ENCODE data around the gene IKZF4.
"Not testable (repeated sequence)": the region's sequence is repeated elsewhere in the genome, so short reads cannot be mapped to it uniquely, and the experiment has no call there.

DNA sequence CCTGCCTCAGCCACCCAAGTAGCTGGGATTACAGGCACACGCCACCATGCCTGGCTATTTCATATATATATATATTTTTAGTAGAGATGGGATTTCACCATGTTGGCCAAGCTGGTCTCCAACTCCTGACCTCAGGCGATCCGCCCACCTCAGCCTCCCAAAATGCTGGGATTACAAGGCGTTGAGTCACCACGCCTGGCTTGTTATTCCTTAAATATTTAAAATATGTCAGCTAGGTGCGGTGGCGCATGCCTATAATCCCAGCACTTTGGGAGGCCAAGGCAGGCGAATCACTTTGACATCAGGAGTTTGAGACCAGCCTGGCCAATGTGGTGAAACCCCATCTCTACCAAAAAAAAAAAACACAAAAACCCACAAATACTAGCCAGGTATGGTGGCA, 39.1 kb downstream of the IKZF4 start:
- not testable (repeated sequence) for TF ChIP-seq ESRRG (CRISPR knock-in tag; IDR thresholded peaks at IDR 0.05); ZNF8 (CRISPR knock-in tag; IDR thresholded peaks at IDR 0.05); ZC3H10 (CRISPR knock-in tag; IDR thresholded peaks at IDR 0.05); ZFP3 (CRISPR knock-in tag; IDR thresholded peaks at IDR 0.05); PPARA (CRISPR knock-in tag; IDR thresholded peaks at IDR 0.05; ENCODE audit: borderline replicate concordance); SNAI2 (CRISPR knock-in tag; IDR thresholded peaks at IDR 0.05); ISL1 (CRISPR knock-in tag; IDR thresholded peaks at IDR 0.05)
- TF ChIP-seq, protein P1, sequence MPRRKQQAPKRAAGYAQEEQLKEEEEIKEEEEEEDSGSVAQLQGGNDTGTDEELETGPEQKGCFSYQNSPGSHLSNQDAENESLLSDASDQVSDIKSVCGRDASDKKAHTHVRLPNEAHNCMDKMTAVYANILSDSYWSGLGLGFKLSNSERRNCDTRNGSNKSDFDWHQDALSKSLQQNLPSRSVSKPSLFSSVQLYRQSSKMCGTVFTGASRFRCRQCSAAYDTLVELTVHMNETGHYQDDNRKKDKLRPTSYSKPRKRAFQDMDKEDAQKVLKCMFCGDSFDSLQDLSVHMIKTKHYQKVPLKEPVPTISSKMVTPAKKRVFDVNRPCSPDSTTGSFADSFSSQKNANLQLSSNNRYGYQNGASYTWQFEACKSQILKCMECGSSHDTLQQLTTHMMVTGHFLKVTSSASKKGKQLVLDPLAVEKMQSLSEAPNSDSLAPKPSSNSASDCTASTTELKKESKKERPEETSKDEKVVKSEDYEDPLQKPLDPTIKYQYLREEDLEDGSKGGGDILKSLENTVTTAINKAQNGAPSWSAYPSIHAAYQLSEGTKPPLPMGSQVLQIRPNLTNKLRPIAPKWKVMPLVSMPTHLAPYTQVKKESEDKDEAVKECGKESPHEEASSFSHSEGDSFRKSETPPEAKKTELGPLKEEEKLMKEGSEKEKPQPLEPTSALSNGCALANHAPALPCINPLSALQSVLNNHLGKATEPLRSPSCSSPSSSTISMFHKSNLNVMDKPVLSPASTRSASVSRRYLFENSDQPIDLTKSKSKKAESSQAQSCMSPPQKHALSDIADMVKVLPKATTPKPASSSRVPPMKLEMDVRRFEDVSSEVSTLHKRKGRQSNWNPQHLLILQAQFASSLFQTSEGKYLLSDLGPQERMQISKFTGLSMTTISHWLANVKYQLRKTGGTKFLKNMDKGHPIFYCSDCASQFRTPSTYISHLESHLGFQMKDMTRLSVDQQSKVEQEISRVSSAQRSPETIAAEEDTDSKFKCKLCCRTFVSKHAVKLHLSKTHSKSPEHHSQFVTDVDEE (CRISPR knock-in tag; IDR thresholded peaks at IDR 0.05), result not testable (repeated sequence)
- TF ChIP-seq, protein P2, sequence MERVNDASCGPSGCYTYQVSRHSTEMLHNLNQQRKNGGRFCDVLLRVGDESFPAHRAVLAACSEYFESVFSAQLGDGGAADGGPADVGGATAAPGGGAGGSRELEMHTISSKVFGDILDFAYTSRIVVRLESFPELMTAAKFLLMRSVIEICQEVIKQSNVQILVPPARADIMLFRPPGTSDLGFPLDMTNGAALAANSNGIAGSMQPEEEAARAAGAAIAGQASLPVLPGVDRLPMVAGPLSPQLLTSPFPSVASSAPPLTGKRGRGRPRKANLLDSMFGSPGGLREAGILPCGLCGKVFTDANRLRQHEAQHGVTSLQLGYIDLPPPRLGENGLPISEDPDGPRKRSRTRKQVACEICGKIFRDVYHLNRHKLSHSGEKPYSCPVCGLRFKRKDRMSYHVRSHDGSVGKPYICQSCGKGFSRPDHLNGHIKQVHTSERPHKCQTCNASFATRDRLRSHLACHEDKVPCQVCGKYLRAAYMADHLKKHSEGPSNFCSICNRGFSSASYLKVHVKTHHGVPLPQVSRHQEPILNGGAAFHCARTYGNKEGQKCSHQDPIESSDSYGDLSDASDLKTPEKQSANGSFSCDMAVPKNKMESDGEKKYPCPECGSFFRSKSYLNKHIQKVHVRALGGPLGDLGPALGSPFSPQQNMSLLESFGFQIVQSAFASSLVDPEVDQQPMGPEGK (CRISPR knock-in tag; IDR thresholded peaks at IDR 0.05; ENCODE audit: borderline replicate concordance), result not testable (repeated sequence)

Measured in SK-N-SH treated with all-trans-retinoic acid at 6 μM for 48 hours (cell line).